OCI-LY3 (cell line): ENCODE results near the gene ICAM2.

ENCODE experiments used
- H2AFZ ChIP-seq: fragments of 200-600, 300-600 bp; shearing (Covaris generic); 2 replicates; pipeline ENCODE4 v1.6.0; 2014; ENCODE audit warnings: antibody characterized with exemption, low read depth, low read length
- H3K27ac ChIP-seq: fragments of 200-600, 300-600 bp; sonication (generic); 2 replicates; pipeline ENCODE4 v1.5.1; 2014; ENCODE audit warnings: mild to moderate bottlenecking, low read length, moderate library complexity, mixed read lengths
- H3K27me3 ChIP-seq: fragments of 200-600, 300-600 bp; sonication (generic); 2 replicates; pipeline ENCODE4 v1.6.1; 2014; ENCODE audit warnings: low read depth, low read length, mixed read lengths
- H3K36me3 ChIP-seq: fragments of 200-600, 300-600 bp; sonication (generic); replicated peaks from 2 replicates; pipeline ENCODE3; 2014; ENCODE audit warnings: low read depth, low read length, mixed read lengths
- H3K4me1 ChIP-seq: fragments of 300-600, 200-600 bp; sonication (generic); 2 replicates; pipeline ENCODE4 v1.6.1; 2014; ENCODE audit warnings: low read length, mixed read lengths
- H3K4me2 ChIP-seq: fragments of 200-600, 300-600 bp; sonication (generic); 2 replicates; pipeline ENCODE4 v1.6.1; 2014; ENCODE audit warnings: low read length, mixed read lengths
- H3K4me3 ChIP-seq: fragments of 300-600, 200-600 bp; sonication (generic); 2 replicates; pipeline ENCODE4 v1.5.1; 2014; ENCODE audit warnings: antibody characterized with exemption, mild to moderate bottlenecking, low read length, moderate library complexity
- H3K79me2 ChIP-seq: fragments of 300-600, 200-600 bp; shearing (Covaris generic); 2 replicates; pipeline ENCODE4 v1.6.1; 2014; ENCODE audit warnings: mild to moderate bottlenecking, low read length, mixed read lengths
- H3K9ac ChIP-seq: fragments of 300-600, 200-600 bp; shearing (Covaris generic); 2 replicates; pipeline ENCODE4 v1.6.0; 2014; ENCODE audit warnings: mild to moderate bottlenecking, low read length, moderate library complexity
- H3K9me3 ChIP-seq: fragments of 200-600, 300-600 bp; shearing (Covaris generic); 2 replicates; pipeline ENCODE4 v1.6.1; 2014; ENCODE audit warnings: low read length, mixed read lengths; ENCODE audit not compliant: insufficient read depth
- H4K20me1 ChIP-seq: fragments of 200-600, 300-600 bp; sonication (generic); 2 replicates; pipeline ENCODE4 v1.6.1; 2016; ENCODE audit warnings: low read length, mixed read lengths; ENCODE audit not compliant: insufficient read depth
- CTCF ChIP-seq: fragments of 200-600, 300-600 bp; sonication (generic); IDR thresholded peaks from 2 replicates; pipeline ENCODE4 v1.5.1; 2014; ENCODE audit warnings: antibody characterized with exemption, low read length, low read depth
- EZH2phosphoT487 ChIP-seq: fragments of 200-600 bp; shearing (Covaris generic); IDR thresholded peaks from 2 replicates; pipeline ENCODE4 v1.6.1; 2018; ENCODE audit warnings: antibody characterized with exemption, mixed run types, low read depth

The ICAM2 gene

GRCh38 chr17:63955791-63956190 lies 64.6 kb downstream of the ICAM2 start:
- TF ChIP-seq CTCF (no peak), EZH2phosphoT487 (no peak)
- Histone ChIP-seq H3K9ac (no peak overlapping the region), H2AFZ (no peak overlapping the region), H3K4me2 (no peak overlapping the region), H4K20me1 (no peaks in the 10 kb centered on the region), H3K4me1 (peaks cover 18% of the 10 kb centered on the region), H3K36me3 (no peaks in the 10 kb centered on the region), H3K4me3 (no peak overlapping the region), H3K79me2 (no peaks in the 10 kb centered on the region), H3K27ac (no peak overlapping the region), H3K27me3 (no peaks in the 10 kb centered on the region; the same call in 1 of the 2 replicates), H3K9me3 (no peaks in the 10 kb centered on the region)

GRCh38 chr17:63955232-63955631 lies 65.2 kb downstream of the ICAM2 start:
- H3K27me3 ChIP-seq = peaks cover 4% of the 10 kb centered on the region; the same call in 1 of the 2 replicates
- no peak overlapping the region for H3K4me3 ChIP-seq
- H3K27ac ChIP-seq = no peak overlapping the region
- no peak overlapping the region for H2AFZ ChIP-seq
- no peak overlapping the region for H3K4me2 ChIP-seq
- H3K79me2 ChIP-seq = no peaks in the 10 kb centered on the region
- no peaks in the 10 kb centered on the region for H4K20me1 ChIP-seq
- TF ChIP-seq EZH2phosphoT487 = no peak
- TF ChIP-seq CTCF = no peak
- H3K9ac ChIP-seq = no peak overlapping the region
- H3K9me3 ChIP-seq = no peaks in the 10 kb centered on the region
- H3K4me1 ChIP-seq = peaks cover 23% of the 10 kb centered on the region
- no peaks in the 10 kb centered on the region for H3K36me3 ChIP-seq

GRCh38 chr17:63954402-63955063 lies 65.9 kb downstream of the ICAM2 start:
- no peaks in the 10 kb centered on the region for H4K20me1 ChIP-seq
- peaks cover 11% of the 10 kb centered on the region for H3K27me3 ChIP-seq
- peak overlapping the region; percentile 26; the same call in 1 of the 2 replicates for H3K9ac ChIP-seq
- peak overlapping the region; percentile 57 for H3K4me2 ChIP-seq
- H3K4me1 ChIP-seq = peaks cover 23% of the 10 kb centered on the region
- TF ChIP-seq CTCF (peak; percentile 19; the same call in 1 of the 2 replicates), EZH2phosphoT487 (no peak)
- H3K79me2 ChIP-seq = no peaks in the 10 kb centered on the region
- H3K9me3 ChIP-seq = no peaks in the 10 kb centered on the region
- H3K27ac ChIP-seq = peak overlapping the region; percentile 14; the same call in 1 of the 2 replicates
- no peaks in the 10 kb centered on the region for H3K36me3 ChIP-seq
- H3K4me3 ChIP-seq = peak overlapping the region; percentile 16
- H2AFZ ChIP-seq = peak overlapping the region; percentile 76
